Endothelial cell of umbilical vein (primary cell): ENCODE measurements around the gene SLC23A2. TPM values are rescaled to one million over a fixed set of nuclear protein-coding genes. Genes with fewer than 3 reads are reported as not detected.

Experiments
- BruUV-seq: library from RNA; stranded (reverse); fragments of 400-500 nt; replicated peaks from 2 replicates; lab custom pipeline; 2021; lab: Mats Ljungman, UMichigan
- CTCF ChIA-PET: fragments of 300-600, 350-600 bp; sonication (Branson Sonifier 250); formaldehyde crosslinking; loops from one replicate; lab custom pipeline; 2021; ENCODE audit warnings: antibody characterized with exemption, inconsistent platforms; lab: Charles Lee
- POLR2A ChIA-PET: fragments of 300-600, 350-600 bp; sonication (Branson Sonifier 250); formaldehyde crosslinking; loops from one replicate; lab custom pipeline; 2021; ENCODE audit warnings: antibody characterized with exemption, inconsistent platforms; lab: Charles Lee
- DNase-seq: peaks from one replicate; pipeline ENCODE4 v3.0.0-alpha.2; 2011; ENCODE audit warnings: low read depth, low spot score
- FAIRE-seq: peaks from 2 replicates; lab custom pipeline; 2011; peaks lifted over from hg19 to GRCh38; lab: Jason Lieb, UNC
- H2AFZ ChIP-seq: 2 replicates; pipeline ENCODE4 v1.6.0; 2012; ENCODE audit warnings: low read depth, low read length, control low read depth, inconsistent platforms
- H3K27ac ChIP-seq: 2 replicates; pipeline ENCODE4 v1.5.1; 2011; ENCODE audit warnings: low read depth, mild to moderate bottlenecking, control low read depth, low read length, moderate library complexity; ENCODE audit not compliant: insufficient read depth
- H3K27me3 ChIP-seq, 2 experiments: 2 replicates each; pipeline versions ENCODE4 v1.6.0 to v1.6.1; 2011; ENCODE audit warnings: low read length in 2 of 2, mixed read lengths in 1 of 2; ENCODE audit not compliant: control insufficient read depth in 2 of 2, insufficient read depth in 2 of 2
- H3K36me3 ChIP-seq, 2 experiments: 2 replicates in 1 of 2; 3 replicates in 1 of 2; pipeline ENCODE4 v1.5.1; 2011; ENCODE audit warnings: low read length in 2 of 2, mild to moderate bottlenecking in 1 of 2, moderate library complexity in 1 of 2; ENCODE audit not compliant: control insufficient read depth in 2 of 2, insufficient read depth in 2 of 2; ENCODE audit errors: extremely low read depth in 1 of 2
- H3K4me1 ChIP-seq: 3 replicates; pipeline ENCODE4 v1.5.1; 2011; ENCODE audit warnings: mild to moderate bottlenecking, low read length; ENCODE audit not compliant: control insufficient read depth, insufficient read depth; ENCODE audit errors: extremely low read depth
- H3K4me2 ChIP-seq: 2 replicates; pipeline ENCODE4 v1.6.1; 2011; ENCODE audit warnings: low read length, control low read depth, mixed read lengths; ENCODE audit not compliant: insufficient read depth
- H3K4me3 ChIP-seq, 3 experiments: fragments of 200-600 bp in 1 of 3; sonication (generic), shearing (Covaris generic) in 1 of 3; replicated peaks in 1 of 3; 2 replicates each; pipeline ENCODE4 v1.5.1; 2011 to 2016; ENCODE audit warnings: control low read depth in 3 of 3, low read length in 3 of 3, mild to moderate bottlenecking in 2 of 3, inconsistent platforms in 1 of 3, low read depth in 1 of 3, moderate library complexity in 1 of 3; ENCODE audit not compliant: insufficient read depth in 1 of 3
- H3K79me2 ChIP-seq: 2 replicates; pipeline ENCODE4 v1.6.0; 2012; ENCODE audit warnings: low read length, inconsistent platforms; ENCODE audit not compliant: control insufficient read depth, insufficient read depth
- H3K9ac ChIP-seq: replicated peaks from 2 replicates; pipeline ENCODE3; 2011; ENCODE audit warnings: low read length, control low read depth; ENCODE audit not compliant: insufficient read depth; ENCODE audit errors: extremely low read depth
- H3K9me1 ChIP-seq: replicated peaks from 3 replicates; pipeline ENCODE4 v1.6.0; 2011; ENCODE audit warnings: mild to moderate bottlenecking, low read length; ENCODE audit not compliant: control insufficient read depth, insufficient read depth; ENCODE audit errors: extremely low read depth
- H3K9me3 ChIP-seq: replicated peaks from 2 replicates; pipeline ENCODE4 v1.5.1; 2012; ENCODE audit warnings: low read length, inconsistent platforms; ENCODE audit not compliant: control insufficient read depth, insufficient read depth
- H4K20me1 ChIP-seq: replicated peaks from 2 replicates; pipeline ENCODE3; 2011; ENCODE audit warnings: mild to moderate bottlenecking, low read length; ENCODE audit not compliant: control insufficient read depth, insufficient read depth; ENCODE audit errors: extremely low read depth
- CTCF ChIP-seq, 2 donors: IDR thresholded peaks; 1 replicate in 1 of 2; 2 replicates in 1 of 2; pipeline ENCODE4 v1.5.1; 2011; ENCODE audit warnings: low read length in 2 of 2, mild to moderate bottlenecking in 2 of 2, moderate library complexity in 2 of 2, control low read depth in 1 of 2, inconsistent platforms in 1 of 2, low read depth in 1 of 2; ENCODE audit not compliant: insufficient read depth in 1 of 2; ENCODE audit errors: extremely low read depth in 1 of 2
- EZH2 ChIP-seq: IDR thresholded peaks from 2 replicates; pipeline ENCODE4 v1.6.1; 2012; ENCODE audit warnings: borderline replicate concordance, low read depth, mild to moderate bottlenecking, moderate library complexity, low read length, inconsistent platforms; ENCODE audit not compliant: severe bottlenecking
- FOS ChIP-seq: IDR thresholded peaks from 2 replicates; pipeline ENCODE4 v1.6.1; 2011; ENCODE audit warnings: mild to moderate bottlenecking, low read length, moderate library complexity, borderline replicate concordance; ENCODE audit not compliant: insufficient read depth
- GATA2 ChIP-seq: IDR thresholded peaks from 2 replicates; pipeline ENCODE4 v1.7.0; 2011; ENCODE audit warnings: low read depth, mild to moderate bottlenecking, moderate library complexity, mixed read lengths, low read length; ENCODE audit not compliant: insufficient read length, insufficient read depth
- JUN ChIP-seq: IDR thresholded peaks from 2 replicates; pipeline ENCODE4 v1.6.1; 2011; ENCODE audit warnings: borderline replicate concordance, low read depth; ENCODE audit not compliant: insufficient read length, insufficient read depth
- MAX ChIP-seq: IDR thresholded peaks from 2 replicates; pipeline ENCODE4 v1.6.1; 2011; ENCODE audit not compliant: insufficient read depth, insufficient read length
- MYC ChIP-seq: IDR thresholded peaks from one replicate; pipeline ENCODE4 v1.6.1; 2011; ENCODE audit warnings: mild to moderate bottlenecking, low read depth, low read length
- POLR2A ChIP-seq: IDR thresholded peaks from 2 replicates; pipeline ENCODE4 v1.6.1; 2012; ENCODE audit warnings: low read depth, mild to moderate bottlenecking, control low read depth, low read length
- POLR2AphosphoS5 ChIP-seq: IDR thresholded peaks from 2 replicates; pipeline ENCODE4 v1.6.1; 2012; ENCODE audit warnings: low read depth, mild to moderate bottlenecking, control low read depth, low read length, moderate library complexity; ENCODE audit not compliant: insufficient read depth
- dilution Hi-C: fragments of 300-500 bp; cut with MboI; formaldehyde crosslinking; loops from one replicate; pipeline ENCODE4 v1.15.0; 2019; ENCODE audit warnings: low sequenced_read_pairs; ENCODE audit not compliant: extremely low pct_ligation_motif_present
- intact Hi-C: fragments of 100-400 bp; cut with micrococcal nuclease; formaldehyde crosslinking; loops from one replicate; pipeline ENCODE4 v1.10.0; 2022
- polyA plus RNA-seq, 4 experiments: library from polyadenylated mRNA; depleted of rRNA in 3 of 4; stranded (reverse) in 3 of 4; unstranded in 1 of 4; fragments of >200 nt; gene quantifications; 2 replicates each; pipeline versions ENCODE4 v1.2.1 to v1.2.3, GENCODE V29; 2011 to 2012; ENCODE audit warnings: missing spikeins in 1 of 4
- small RNA-seq: library from RNA; depleted of rRNA; stranded (forward); fragments of <200 nt; gene quantifications from one replicate; pipeline ENCODE3, GENCODE V24; 2012; ENCODE audit warnings: low replicate concordance, low read depth; ENCODE audit not compliant: insufficient read depth, insufficient read length
- total RNA-seq: library from RNA; stranded (reverse); gene quantifications from 2 replicates; pipeline ENCODE4 v1.2.3, GENCODE V29; 2021

Gene SLC23A2
- total and polyA plus RNA-seq, 2 donors (not counting 3 experiments of a cell fraction or from before 2014, with no cell fraction given), result 24.4 to 24.5 TPM

GRCh38 chr20:4802527-4802926 is 198.8 kb downstream of the SLC23A2 start:
- H3K9me3 ChIP-seq, result no peaks in the 10 kb centered on the region
- H2AFZ ChIP-seq, result no peak overlapping the region
- ChIA-PET CTCF (interaction anchor here (1.2 kb wide), 1 partner anchor 20 kb away, joined by 3 read pairs; no protein-coding TSS in a partner anchor), POLR2A (no interaction called here)
- no peak overlapping the region for H3K4me3 ChIP-seq
- H3K27ac ChIP-seq, result no peak overlapping the region
- no TSS peak for BruUV-seq
- H3K79me2 ChIP-seq, result no peaks in the 10 kb centered on the region
- dilution Hi-C loops (no loop called here), intact Hi-C loops (no loop called here)
- H3K4me2 ChIP-seq, result no peak overlapping the region
- H3K36me3 ChIP-seq, result peaks cover 0 to 21% of the 10 kb centered on the region in 2 experiments
- H3K9me1 ChIP-seq, result no peaks in the 10 kb centered on the region
- FAIRE-seq, result no peak
- H3K27me3 ChIP-seq, result no peaks in the 10 kb centered on the region
- no peaks in the 10 kb centered on the region for H4K20me1 ChIP-seq
- no peaks in the 10 kb centered on the region for H3K4me1 ChIP-seq
- no peak for DNase-seq
- no peak for TF ChIP-seq POLR2A
- no peak for TF ChIP-seq GATA2
- TF ChIP-seq FOS, result no peak
- no peak for TF ChIP-seq EZH2
- TF ChIP-seq CTCF (IDR thresholded peaks at IDR 0.05; ENCODE audit: extremely low read depth in 1 of 2, insufficient read depth in 1 of 2, low read depth in 1 of 2, low read length in 2 of 2), result no peak
- no peak for TF ChIP-seq JUN
- no peak for TF ChIP-seq POLR2AphosphoS5
- no peak for TF ChIP-seq MAX
- no peak for TF ChIP-seq MYC
- no peak overlapping the region for H3K9ac ChIP-seq

Small RNAs within 50 kb of the gene (small RNA-seq; reads per million reads assigned to genes)
- not detected for gene AL121890.1
- not detected for gene RF00322

Other genes starting within 250 kb of the SLC23A2 start
- 38.6 and 44.7 TPM in 2 replicates for gene RASSF2, start 177.9 kb downstream of the SLC23A2 start, total RNA-seq
- gene RASSF2, start 177.9 kb downstream of the SLC23A2 start, polyA plus RNA-seq, result 18.5 and 21.0 TPM in 2 replicates
- gene TMEM230, start 111.6 kb upstream of the SLC23A2 start, total RNA-seq, result 80.5 and 93.3 TPM in 2 replicates
- 139 and 146 TPM in 2 replicates for gene TMEM230, start 111.6 kb upstream of the SLC23A2 start, polyA plus RNA-seq
- 161 and 175 TPM in 2 replicates for gene PCNA, start 118.4 kb upstream of the SLC23A2 start, total RNA-seq
- gene PCNA, start 118.4 kb upstream of the SLC23A2 start, polyA plus RNA-seq, result 261 and 295 TPM in 2 replicates
- gene CDS2, start 125.5 kb upstream of the SLC23A2 start, total RNA-seq, result 48.1 and 49.0 TPM in 2 replicates
- 39.5 and 47.0 TPM in 2 replicates for gene CDS2, start 125.5 kb upstream of the SLC23A2 start, polyA plus RNA-seq